IPS-NIHi11 (cell line): ENCODE data around the gene SCGB1A1.

Experiments
- DNase-seq: peaks from one replicate; pipeline ENCODE4 v3.0.0; 2012; ENCODE audit warnings: mixed read lengths, low spot score

SCGB1A1 gene

GRCh38 chr11:62421996-62422395 lies 3.2 kb downstream of the SCGB1A1 start:
- no peak for DNase-seq

- no peak for DNase-seq
Measured at GRCh38 chr11:62423012-62423411, 4.2 kb downstream of the SCGB1A1 start.

- no peak for DNase-seq
Measured at GRCh38 chr11:62427630-62428233, 8.9 kb downstream of the SCGB1A1 start.

- DNase-seq, result no peak
Measured at GRCh38 chr11:62428871-62429560, 10.2 kb downstream of the SCGB1A1 start.

- no peak for DNase-seq
Measured at GRCh38 chr11:62430425-62430824, 11.6 kb downstream of the SCGB1A1 start.

- no peak for DNase-seq
Measured at GRCh38 chr11:62431171-62431901, 12.5 kb downstream of the SCGB1A1 start.

GRCh38 chr11:62432695-62433094 lies 13.9 kb downstream of the SCGB1A1 start:
- no peak for DNase-seq

GRCh38 chr11:62433141-62433903 lies 14.5 kb downstream of the SCGB1A1 start:
- DNase-seq, result no peak

GRCh38 chr11:62433904-62434276 lies 15.1 kb downstream of the SCGB1A1 start:
- no peak for DNase-seq

- no peak for DNase-seq
Measured at GRCh38 chr11:62435846-62436660, 17.2 kb downstream of the SCGB1A1 start.

- no peak for DNase-seq
Measured at GRCh38 chr11:62437616-62438015, 18.8 kb downstream of the SCGB1A1 start.

GRCh38 chr11:62438641-62439040 lies 19.8 kb downstream of the SCGB1A1 start:
- no peak for DNase-seq

- no peak for DNase-seq
Measured at GRCh38 chr11:62439785-62440602, 21.2 kb downstream of the SCGB1A1 start.

GRCh38 chr11:62443390-62444235 lies 24.8 kb downstream of the SCGB1A1 start:
- no peak for DNase-seq

GRCh38 chr11:62444236-62444833 lies 25.5 kb downstream of the SCGB1A1 start:
- peak; percentile 84 for DNase-seq

- DNase-seq, result no peak
Measured at GRCh38 chr11:62444835-62445234, 26.0 kb downstream of the SCGB1A1 start.

GRCh38 chr11:62445314-62445740 lies 26.5 kb downstream of the SCGB1A1 start:
- no peak for DNase-seq

- no peak for DNase-seq
Measured at GRCh38 chr11:62446091-62446490, 27.3 kb downstream of the SCGB1A1 start.

- DNase-seq, result no peak
Measured at GRCh38 chr11:62449451-62449851, 30.6 kb downstream of the SCGB1A1 start.
